Adrenal gland (tissue), 12 donors: ENCODE results near the gene FIBIN. TPM values are rescaled to one million over a fixed set of nuclear protein-coding genes. Genes with fewer than 3 reads are reported as not detected.

Source experiments
- DNase-seq, 7 donors: peaks; one replicate each; pipeline ENCODE4 v3.0.0-alpha.2; 2019 to 2020
- H3K27ac ChIP-seq, 5 donors: fragments of 200-600 bp; sonication (generic) in 4 of 5; 1 replicate in 3 of 5; 2 replicates in 2 of 5; pipeline versions ENCODE4 v1.5.1 to v1.8.0; 2016 to 2020; ENCODE audit warnings: mild to moderate bottlenecking in 1 of 5
- H3K27me3 ChIP-seq: fragments of 200-600 bp; 2 replicates; pipeline ENCODE4 v1.8.0; 2021
- H3K36me3 ChIP-seq, 2 donors: fragments of 200-600 bp; replicated peaks in 1 of 2; 1 replicate in 1 of 2; 2 replicates in 1 of 2; pipeline versions ENCODE4 v1.5.1 to v1.8.0; 2018 to 2022
- H3K4me1 ChIP-seq, 2 donors: fragments of 200-600 bp; replicated peaks in 1 of 2; 1 replicate in 1 of 2; 2 replicates in 1 of 2; pipeline versions ENCODE4 v1.5.1 to v1.8.0; 2018 to 2021
- H3K4me3 ChIP-seq, 4 donors: fragments of 200-600 bp; sonication (generic) in 3 of 4; one replicate each; pipeline ENCODE4 v1.5.1; 2016 to 2018
- H3K9me3 ChIP-seq, 3 donors: fragments of 200-600 bp; sonication (generic) in 1 of 3; replicated peaks in 1 of 3; 1 replicate in 2 of 3; 2 replicates in 1 of 3; pipeline versions ENCODE4 v1.5.1 to v1.8.0; 2016 to 2021
- CTCF ChIP-seq, 6 experiments: fragments of 450-650 bp in 4 of 6; fragments of 200-600 bp in 2 of 6; sonication (generic) in 1 of 6; IDR thresholded peaks; 1 replicate in 5 of 6; 2 replicates in 1 of 6; pipeline versions ENCODE4 v1.5.1 to v1.8.0; 2016 to 2021; ENCODE audit warnings: antibody characterized with exemption in 6 of 6, mild to moderate bottlenecking in 2 of 6, moderate library complexity in 1 of 6
- POLR2A ChIP-seq, 2 donors: fragments of 450-650 bp; IDR thresholded peaks; one replicate each; pipeline ENCODE4 v1.6.1; 2017; ENCODE audit warnings: antibody characterized with exemption in 2 of 2, mild to moderate bottlenecking in 2 of 2, moderate library complexity in 1 of 2
- WGBS, 4 donors: extraction: QIAGEN DNeasy Blood & Tissue Kit in 2 of 4; methylation state at CpG; one replicate each; pipeline versions ENCODE4 v1.1.5 to v1.1.7; 2013 to 2017; 5-methylcytosine and 5-hydroxymethylcytosine counted together
- intact Hi-C, 2 donors: fragments of 100-400 bp; cut with DNase I; formaldehyde crosslinking; loops; one replicate each; pipeline versions ENCODE4 v1.14.1 to v1.15.0; 2022 to 2023
- polyA plus RNA-seq, 3 donors: library from polyadenylated mRNA; stranded (reverse); fragments of 200-250 nt in 2 of 3; fragments of 350-450 nt in 1 of 3; fragmentation: Illumina TruSeq in 1 of 3; extraction: RNeasy Lipid Tissue Mini Kit (QIAGEN cat#74804) in 1 of 3; gene quantifications; one replicate each; pipeline ENCODE4 v1.2.3, GENCODE V29; 2013 to 2014
- total RNA-seq, 9 donors: library from RNA; depleted of rRNA in 4 of 9; stranded (reverse); fragments of >200 nt in 4 of 9; fragments of 120-200 nt in 1 of 9; fragmentation: NEBNext Ultra II Directional in 1 of 9; extraction: Animal tissue kit (Norgen Biotek cat#: 25700) in 1 of 9; gene quantifications; one replicate each; pipeline versions ENCODE4 v1.1.0 to v1.2.4, GENCODE V29; 2013 to 2023
- donor health status: healthy with polysubstance abuse.
- donor health status: Bipolar disorder and iron deficiency.
- donor health status: DM: yes; HTN: yes; CAD: no.
- donor health status: DM: no; HTN: no; CAD: no.
- donor health status: DM: no; HTN: no; CAD: no.
- donor health status: DM: yes; HTN: yes; CAD: no.

Gene FIBIN
- total and polyA plus RNA-seq, 12 donors: 1.4 to 11.1 (median 3.9) TPM

GRCh38 chr11:27031754-27032153 lies 37.8 kb downstream of the FIBIN start:
- Histone ChIP-seq H3K36me3 (no peaks in the 10 kb centered on the region), H3K4me3 (no peak overlapping the region), H3K27me3 (no peaks in the 10 kb centered on the region), H3K4me1 (no peaks in the 10 kb centered on the region), H3K27ac (no peak overlapping the region), H3K9me3 (no peaks in the 10 kb centered on the region)
- intact Hi-C loops: no loop called here
- TF ChIP-seq POLR2A (IDR thresholded peaks at IDR 0.05) (no peak), CTCF (IDR thresholded peaks at IDR 0.05) (no peak)
- 56 to 83% (median 75%) methylated on average over 2 to 5 of the region's 5 CpGs for WGBS, 4 donors
- DNase-seq: no peak

DNA sequence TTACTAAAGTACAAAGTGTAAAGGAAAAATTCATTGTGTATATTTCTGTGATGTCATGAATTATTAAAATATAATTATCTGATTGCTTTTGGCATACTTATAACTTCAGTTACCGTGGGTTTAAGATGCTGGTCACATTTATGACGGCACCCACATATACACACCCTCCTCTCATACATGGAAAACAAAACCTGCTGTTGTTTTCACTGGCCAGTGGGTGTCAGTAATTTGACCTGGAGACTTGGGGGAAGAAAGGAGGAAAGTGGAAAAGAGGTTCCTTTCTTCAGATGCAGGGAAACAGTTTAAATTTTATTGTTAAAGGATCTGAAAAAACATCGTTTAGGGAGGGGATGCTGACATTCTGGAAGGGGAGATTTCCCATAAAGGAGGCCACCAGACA lies 46.0 kb downstream of the FIBIN start:
- intact Hi-C loops: no loop called here
- no peak for DNase-seq
- no peaks in the 10 kb centered on the region for H3K36me3 ChIP-seq
- TF ChIP-seq CTCF (IDR thresholded peaks at IDR 0.05): no peak
- no peak for TF ChIP-seq POLR2A (IDR thresholded peaks at IDR 0.05)
- H3K4me3 ChIP-seq: no peak overlapping the region
- no peak overlapping the region for H3K27ac ChIP-seq
- no peaks in the 10 kb centered on the region for H3K27me3 ChIP-seq
- 59 to 73% (median 66%) methylated on average over 3 of the region's 3 CpGs for WGBS, 4 donors
- no peaks in the 10 kb centered on the region for H3K4me1 ChIP-seq
- H3K9me3 ChIP-seq: no peaks in the 10 kb centered on the region

DNA sequence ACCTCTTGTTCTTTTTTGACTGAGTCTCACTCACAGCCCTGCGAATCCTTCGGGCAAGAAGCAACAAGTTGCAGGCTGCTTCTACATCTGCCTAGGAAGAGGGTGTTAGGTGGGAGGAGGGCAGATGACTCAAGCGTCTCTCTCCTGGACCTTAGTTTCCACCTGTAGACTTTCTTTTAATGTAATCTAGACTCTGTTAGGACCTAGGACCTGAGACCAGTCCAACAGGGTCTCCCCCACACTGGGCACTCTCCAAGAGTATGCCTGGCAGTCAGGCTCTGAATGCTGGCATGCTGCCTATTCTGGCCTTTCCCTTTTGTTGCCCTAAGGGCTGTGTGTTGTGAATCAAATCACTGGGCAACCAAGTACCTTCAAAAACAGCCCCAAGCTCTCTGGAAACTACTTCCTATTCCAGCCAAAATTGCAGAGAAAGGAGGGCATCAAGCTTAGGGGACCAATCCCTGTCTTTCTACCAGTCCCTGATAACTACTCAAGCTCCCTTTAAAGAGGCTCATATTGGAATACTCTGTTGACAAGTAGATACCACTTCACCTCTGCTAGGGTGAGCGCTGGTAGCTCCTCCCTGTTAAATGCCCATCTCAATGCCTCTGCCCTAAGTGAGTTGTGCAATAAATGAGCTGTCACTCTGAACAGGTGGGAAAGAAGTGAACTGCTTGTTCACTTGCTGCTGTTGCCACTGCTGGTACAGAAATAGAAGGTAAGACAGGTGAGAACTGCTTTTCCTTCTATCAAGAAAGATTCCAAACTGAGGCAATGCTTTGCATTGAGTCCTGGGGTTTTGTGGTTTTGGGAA lies 46.6 kb downstream of the FIBIN start, which contains the start of gene BBOX1:
Gene BBOX1, plus strand, starts transcription at position 514 of the 814 bp plus-strand sequence. CDS start 14,616 bp downstream, outside the sequence.
- 57 to 64% (median 62%) methylated on average over 4 of the region's 4 CpGs for WGBS, 4 donors
- H3K4me1 ChIP-seq: no peaks in the 10 kb centered on the region
- TF ChIP-seq CTCF (IDR thresholded peaks at IDR 0.05): no peak
- TF ChIP-seq POLR2A (IDR thresholded peaks at IDR 0.05): no peak
- H3K27ac ChIP-seq: no peak within 1 kb of the TSS
- no peaks in the 10 kb centered on the region for H3K27me3 ChIP-seq
- no peaks in the 10 kb centered on the region for H3K9me3 ChIP-seq
- no peak for DNase-seq
- intact Hi-C loops: no loop called here
- H3K4me3 ChIP-seq: no peak within 1 kb of the TSS
- no peaks in the 10 kb centered on the region for H3K36me3 ChIP-seq

GRCh38 chr11:27041141-27041899 lies 47.4 kb downstream of the FIBIN start:
- DNase-seq: no peak
- Histone ChIP-seq H3K9me3 (no peaks in the 10 kb centered on the region), H3K4me3 (no peak overlapping the region), H3K27ac (no peak overlapping the region), H3K36me3 (no peaks in the 10 kb centered on the region), H3K27me3 (no peaks in the 10 kb centered on the region), H3K4me1 (no peaks in the 10 kb centered on the region)
- WGBS, 4 donors: 61 to 69% (median 66%) methylated on average over 2 of the region's 2 CpGs
- intact Hi-C loops: no loop called here
- no peak for TF ChIP-seq POLR2A (IDR thresholded peaks at IDR 0.05)
- TF ChIP-seq CTCF (IDR thresholded peaks at IDR 0.05): no peak
